Astrocyte (in vitro differentiated cells and primary cell): ENCODE results near the gene TLNRD1. TPM values are rescaled to one million over a fixed set of nuclear protein-coding genes. Genes with fewer than 3 reads are reported as not detected.

Experiments used
- DNase-seq: peaks from one replicate; pipeline ENCODE4 v3.0.0-alpha.2; 2010; ENCODE audit warnings: low read depth
- FAIRE-seq: peaks from 2 replicates; lab custom pipeline; 2011; peaks lifted over from hg19 to GRCh38; lab: Jason Lieb, UNC
- H2AFZ ChIP-seq: 2 replicates; pipeline ENCODE4 v1.6.0; 2012; ENCODE audit warnings: low read depth, low read length, inconsistent platforms
- H3K27ac ChIP-seq: 2 replicates; pipeline ENCODE4 v1.5.1; 2011; ENCODE audit warnings: low read depth, low read length, inconsistent platforms
- H3K27me3 ChIP-seq: 2 replicates; pipeline ENCODE4 v1.6.0; 2011; ENCODE audit warnings: low read length, inconsistent platforms; ENCODE audit not compliant: insufficient read depth
- H3K36me3 ChIP-seq: 2 replicates; pipeline ENCODE4 v1.5.1; 2011; ENCODE audit warnings: low read length, inconsistent platforms; ENCODE audit not compliant: insufficient read depth
- H3K4me1 ChIP-seq: 2 replicates; pipeline ENCODE4 v1.5.1; 2011; ENCODE audit warnings: low read length, inconsistent platforms; ENCODE audit not compliant: insufficient read depth
- H3K4me2 ChIP-seq: 2 replicates; pipeline ENCODE4 v1.6.0; 2012; ENCODE audit warnings: low read length, inconsistent platforms
- H3K4me3 ChIP-seq: 2 replicates; pipeline ENCODE4 v1.5.1; 2011; ENCODE audit warnings: low read depth, mild to moderate bottlenecking, low read length, inconsistent platforms; ENCODE audit not compliant: insufficient read depth
- H3K79me2 ChIP-seq: 2 replicates; pipeline ENCODE4 v1.6.0; 2012; ENCODE audit warnings: mild to moderate bottlenecking, low read length, inconsistent platforms; ENCODE audit not compliant: insufficient read depth
- H3K9ac ChIP-seq: 2 replicates; pipeline ENCODE4 v1.6.0; 2012; ENCODE audit warnings: mild to moderate bottlenecking, low read length, inconsistent platforms
- H3K9me3 ChIP-seq: 2 replicates; pipeline ENCODE4 v1.5.1; 2012; ENCODE audit warnings: low read depth, mild to moderate bottlenecking, low read length, inconsistent platforms; ENCODE audit not compliant: insufficient read depth
- H4K20me1 ChIP-seq: 2 replicates; pipeline ENCODE4 v1.6.0; 2012; ENCODE audit warnings: low read length, inconsistent platforms; ENCODE audit not compliant: insufficient read depth
- H3K27ac Mint-ChIP-seq: one replicate; pipeline ENCODE4 v1.8.0; 2021; ENCODE audit warnings: mild to moderate bottlenecking, mixed read lengths; ENCODE audit not compliant: unreplicated experiment
- H3K27me3 Mint-ChIP-seq: one replicate; pipeline ENCODE4 v1.8.0; 2021; ENCODE audit warnings: low read depth, mixed read lengths; ENCODE audit not compliant: unreplicated experiment
- H3K36me3 Mint-ChIP-seq: one replicate; pipeline ENCODE4 v1.8.0; 2021; ENCODE audit warnings: low read depth, mixed read lengths; ENCODE audit not compliant: unreplicated experiment
- H3K4me1 Mint-ChIP-seq: one replicate; pipeline ENCODE4 v1.8.0; 2021; ENCODE audit warnings: low read depth, mixed read lengths; ENCODE audit not compliant: unreplicated experiment
- H3K4me3 Mint-ChIP-seq: one replicate; pipeline ENCODE4 v1.8.0; 2021; ENCODE audit warnings: mild to moderate bottlenecking, moderate library complexity, mixed read lengths; ENCODE audit not compliant: unreplicated experiment
- H3K9me3 Mint-ChIP-seq: one replicate; pipeline ENCODE4 v1.8.0; 2021; ENCODE audit warnings: mild to moderate bottlenecking, mixed read lengths; ENCODE audit not compliant: unreplicated experiment
- EZH2 ChIP-seq: IDR thresholded peaks from 2 replicates; pipeline ENCODE4 v1.6.1; 2012; ENCODE audit warnings: mild to moderate bottlenecking, low read length, inconsistent platforms; ENCODE audit not compliant: insufficient read depth
- total RNA-seq: library from RNA; stranded (reverse); gene quantifications from 2 replicates; pipeline ENCODE4 v1.2.1, GENCODE V29; 2021
- TF ChIP-seq, protein P1 (sequence below): IDR thresholded peaks from 2 replicates; pipeline ENCODE4 v1.5.1; 2011; ENCODE audit warnings: low read depth, mild to moderate bottlenecking, inconsistent platforms, low read length, moderate library complexity; ENCODE audit not compliant: insufficient read depth

Gene TLNRD1
- total RNA-seq, 1 donor from 2014 or later = 24.2 TPM

GRCh38 chr15:81013396-81013929, 12.7 kb downstream of the TLNRD1 start:
- Histone ChIP-seq H4K20me1 (peaks cover 20% of the 10 kb centered on the region), H3K27ac (no peak overlapping the region), H2AFZ (no peak overlapping the region), H3K4me1 (no peaks in the 10 kb centered on the region), H3K9me3 (no peaks in the 10 kb centered on the region), H3K79me2 (peaks cover 7% of the 10 kb centered on the region), H3K36me3 (no peaks in the 10 kb centered on the region), H3K27me3 (no peaks in the 10 kb centered on the region), H3K4me2 (no peak overlapping the region), H3K9ac (no peak overlapping the region), H3K4me3 (no peak overlapping the region)
- no peak overlapping the region for H3K4me3 Mint-ChIP-seq
- TF ChIP-seq EZH2 = no peak
- TF ChIP-seq, protein P1, sequence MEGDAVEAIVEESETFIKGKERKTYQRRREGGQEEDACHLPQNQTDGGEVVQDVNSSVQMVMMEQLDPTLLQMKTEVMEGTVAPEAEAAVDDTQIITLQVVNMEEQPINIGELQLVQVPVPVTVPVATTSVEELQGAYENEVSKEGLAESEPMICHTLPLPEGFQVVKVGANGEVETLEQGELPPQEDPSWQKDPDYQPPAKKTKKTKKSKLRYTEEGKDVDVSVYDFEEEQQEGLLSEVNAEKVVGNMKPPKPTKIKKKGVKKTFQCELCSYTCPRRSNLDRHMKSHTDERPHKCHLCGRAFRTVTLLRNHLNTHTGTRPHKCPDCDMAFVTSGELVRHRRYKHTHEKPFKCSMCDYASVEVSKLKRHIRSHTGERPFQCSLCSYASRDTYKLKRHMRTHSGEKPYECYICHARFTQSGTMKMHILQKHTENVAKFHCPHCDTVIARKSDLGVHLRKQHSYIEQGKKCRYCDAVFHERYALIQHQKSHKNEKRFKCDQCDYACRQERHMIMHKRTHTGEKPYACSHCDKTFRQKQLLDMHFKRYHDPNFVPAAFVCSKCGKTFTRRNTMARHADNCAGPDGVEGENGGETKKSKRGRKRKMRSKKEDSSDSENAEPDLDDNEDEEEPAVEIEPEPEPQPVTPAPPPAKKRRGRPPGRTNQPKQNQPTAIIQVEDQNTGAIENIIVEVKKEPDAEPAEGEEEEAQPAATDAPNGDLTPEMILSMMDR = no peak
- no peaks in the 10 kb centered on the region for H3K9me3 Mint-ChIP-seq
- H3K36me3 Mint-ChIP-seq = peaks cover 2% of the 10 kb centered on the region
- FAIRE-seq = no peak
- H3K4me1 Mint-ChIP-seq = no peaks in the 10 kb centered on the region
- no peak for DNase-seq
- H3K27ac Mint-ChIP-seq = no peak overlapping the region
- no peaks in the 10 kb centered on the region for H3K27me3 Mint-ChIP-seq

DNA sequence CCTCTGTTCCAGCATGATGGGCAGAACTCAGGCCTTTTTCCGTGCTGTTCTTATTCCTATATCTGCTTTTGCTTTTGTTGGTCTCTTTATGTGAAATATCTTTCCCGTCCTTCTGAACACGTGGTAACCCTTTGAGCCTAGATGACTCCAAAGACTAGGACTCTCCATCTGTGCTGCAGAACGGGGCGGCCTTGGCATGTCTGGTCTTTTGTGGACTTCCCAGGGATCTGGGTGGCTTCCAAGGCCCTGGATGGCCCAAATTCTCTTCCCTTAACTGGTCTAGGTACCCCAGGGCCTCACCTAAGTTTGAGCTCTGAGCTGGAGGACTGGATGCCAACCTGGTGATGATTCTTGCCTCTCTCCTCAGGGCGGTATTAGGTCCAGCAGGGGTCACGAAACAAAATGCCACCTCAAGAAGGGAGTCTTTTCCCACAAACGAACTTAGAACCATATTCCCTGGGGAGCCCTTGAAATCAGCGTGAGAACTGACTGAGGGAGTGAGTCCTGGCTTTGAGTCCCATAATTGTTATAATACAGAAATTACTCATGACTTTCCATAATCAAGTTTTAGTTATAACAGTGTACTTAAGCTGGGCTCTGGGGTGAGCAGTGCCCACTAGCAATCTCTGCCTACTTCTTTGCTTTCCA, 13.8 kb downstream of the TLNRD1 start:
- Histone ChIP-seq H3K36me3 (no peaks in the 10 kb centered on the region), H3K27me3 (no peaks in the 10 kb centered on the region), H3K79me2 (no peaks in the 10 kb centered on the region), H3K4me1 (no peaks in the 10 kb centered on the region), H3K27ac (no peak overlapping the region), H3K9ac (no peak overlapping the region), H3K4me2 (no peak overlapping the region), H3K4me3 (no peak overlapping the region), H2AFZ (no peak overlapping the region), H4K20me1 (peaks cover 14% of the 10 kb centered on the region), H3K9me3 (no peaks in the 10 kb centered on the region)
- no peak for TF ChIP-seq EZH2
- TF ChIP-seq, protein P1 = no peak
- Mint-ChIP-seq H3K4me1 (no peaks in the 10 kb centered on the region), H3K9me3 (no peaks in the 10 kb centered on the region), H3K4me3 (no peak overlapping the region), H3K27me3 (no peaks in the 10 kb centered on the region), H3K36me3 (peaks cover 2% of the 10 kb centered on the region), H3K27ac (no peak overlapping the region)
- DNase-seq = no peak
- FAIRE-seq = no peak
